CD14-positive monocyte (primary cell): Measurements from ENCODE around the gene LIMCH1. TPM values are rescaled to one million over a fixed set of nuclear protein-coding genes. Genes with fewer than 3 reads are reported as not detected.
A peak's percentile ranks its signal among the peaks of the same experiment; 100 is the strongest.

Source experiments
- DNase-seq, 3 donors: peaks; one replicate each; pipeline ENCODE4 v3.0.0-alpha.2; 2011 to 2022
- H2AFZ ChIP-seq: 2 replicates; pipeline ENCODE4 v1.6.0; 2012; ENCODE audit warnings: mild to moderate bottlenecking, low read depth, low read length, inconsistent platforms; ENCODE audit not compliant: insufficient read depth, poor library complexity, severe bottlenecking
- H3K27ac ChIP-seq, 2 donors: 1 replicate in 1 of 2; 2 replicates in 1 of 2; pipeline ENCODE4 v1.5.1; 2012 to 2013; ENCODE audit warnings: low read length in 2 of 2, control low read depth in 1 of 2, inconsistent platforms in 1 of 2, low read depth in 1 of 2, mild to moderate bottlenecking in 1 of 2
- H3K27me3 ChIP-seq, 2 donors: one replicate each; pipeline versions ENCODE4 v1.6.0 to v1.6.1; 2011 to 2013; ENCODE audit warnings: low read length in 2 of 2; ENCODE audit not compliant: control insufficient read depth in 2 of 2, insufficient read depth in 2 of 2
- H3K36me3 ChIP-seq, 2 donors: replicated peaks in 1 of 2; 1 replicate in 1 of 2; 2 replicates in 1 of 2; pipeline versions ENCODE4 v1.5.1 to v1.6.1; 2012 to 2013; ENCODE audit warnings: low read length in 2 of 2, control low read depth in 1 of 2, inconsistent platforms in 1 of 2, mild to moderate bottlenecking in 1 of 2; ENCODE audit not compliant: insufficient read depth in 2 of 2, control insufficient read depth in 1 of 2
- H3K4me1 ChIP-seq, 2 donors: 1 replicate in 1 of 2; 2 replicates in 1 of 2; pipeline versions ENCODE4 v1.5.1 to v1.6.1; 2012 to 2013; ENCODE audit warnings: low read length in 2 of 2, control low read depth in 1 of 2, inconsistent platforms in 1 of 2, mild to moderate bottlenecking in 1 of 2, moderate library complexity in 1 of 2; ENCODE audit not compliant: insufficient read depth in 2 of 2, control insufficient read depth in 1 of 2
- H3K4me2 ChIP-seq: replicated peaks from 2 replicates; pipeline ENCODE3; 2012; ENCODE audit warnings: low read length, moderate library complexity, mild to moderate bottlenecking; ENCODE audit not compliant: poor library complexity, severe bottlenecking; ENCODE audit errors: extremely low read depth
- H3K4me3 ChIP-seq, 3 experiments: fragments of 200-600 bp in 1 of 3; sonication (generic) in 1 of 3; replicated peaks in 1 of 3; 1 replicate in 2 of 3; 2 replicates in 1 of 3; pipeline ENCODE4 v1.5.1; 2011 to 2013; ENCODE audit warnings: low read length in 3 of 3, mild to moderate bottlenecking in 3 of 3, control low read depth in 2 of 3, low read depth in 2 of 3, inconsistent platforms in 1 of 3, moderate library complexity in 1 of 3
- H3K79me2 ChIP-seq: 2 replicates; pipeline ENCODE4 v1.6.0; 2012; ENCODE audit warnings: mild to moderate bottlenecking, control low read depth, inconsistent platforms, low read length, moderate library complexity; ENCODE audit not compliant: insufficient read depth
- H3K9ac ChIP-seq: 2 replicates; pipeline ENCODE4 v1.6.0; 2017; ENCODE audit warnings: low read length, mild to moderate bottlenecking; ENCODE audit not compliant: insufficient read depth, poor library complexity, severe bottlenecking
- H3K9me3 ChIP-seq, 2 donors: replicated peaks in 1 of 2; 1 replicate in 1 of 2; 2 replicates in 1 of 2; pipeline versions ENCODE4 v1.5.1 to v1.6.1; 2012 to 2013; ENCODE audit warnings: low read length in 2 of 2, control low read depth in 1 of 2; ENCODE audit not compliant: control insufficient read depth in 1 of 2, insufficient read depth in 1 of 2
- H4K20me1 ChIP-seq: 2 replicates; pipeline ENCODE4 v1.6.0; 2012; ENCODE audit warnings: mild to moderate bottlenecking, low read length, control low read depth, moderate library complexity; ENCODE audit not compliant: insufficient read depth
- H3K27ac Mint-ChIP-seq, 7 donors: one replicate each; pipeline ENCODE4 v1.8.0; 2020; ENCODE audit warnings: mild to moderate bottlenecking in 7 of 7, mixed read lengths in 7 of 7, moderate library complexity in 6 of 7, inconsistent platforms in 2 of 7
- H3K27me3 Mint-ChIP-seq, 3 donors: one replicate each; pipeline ENCODE4 v1.8.0; 2021 to 2022; ENCODE audit warnings: low read depth in 3 of 3, mild to moderate bottlenecking in 3 of 3, mixed read lengths in 3 of 3, moderate library complexity in 3 of 3, inconsistent platforms in 1 of 3
- H3K36me3 Mint-ChIP-seq, 2 donors: one replicate each; pipeline ENCODE4 v1.8.0; 2020; ENCODE audit warnings: mixed read lengths in 2 of 2, inconsistent platforms in 1 of 2, mild to moderate bottlenecking in 1 of 2
- H3K4me1 Mint-ChIP-seq: one replicate; pipeline ENCODE4 v1.8.0; 2020; ENCODE audit warnings: mild to moderate bottlenecking, mixed read lengths
- H3K4me3 Mint-ChIP-seq, 2 donors: one replicate each; pipeline ENCODE4 v1.8.0; 2020; ENCODE audit warnings: mild to moderate bottlenecking in 2 of 2, mixed read lengths in 2 of 2, moderate library complexity in 1 of 2
- H3K9me3 Mint-ChIP-seq, 7 donors: one replicate each; pipeline ENCODE4 v1.8.0; 2020 to 2022; ENCODE audit warnings: mixed read lengths in 7 of 7, mild to moderate bottlenecking in 6 of 7, moderate library complexity in 6 of 7, inconsistent platforms in 2 of 7
- WGBS: methylation state at CpG from one replicate; pipeline ENCODE4 v1.1.5; 2013; ENCODE audit warnings: missing lambda C conversion rate; ENCODE audit not compliant: insufficient coverage; 5-methylcytosine and 5-hydroxymethylcytosine counted together
- intact Hi-C, 2 donors: fragments of 100-400 bp; cut with micrococcal nuclease; formaldehyde crosslinking; loops; one replicate each; pipeline versions ENCODE4 v1.15.0 to v1.15.1; 2023
- polyA plus RNA-seq, 3 donors: library from polyadenylated mRNA; depleted of rRNA in 1 of 3; unstranded in 2 of 3; stranded (reverse) in 1 of 3; fragments of 300-500 nt in 2 of 3; fragments of >200 nt in 1 of 3; fragmentation: Illumina TruSeq in 2 of 3; gene quantifications; 1 replicate in 2 of 3; 2 replicates in 1 of 3; pipeline ENCODE4 v1.2.3, GENCODE V29; 2012 to 2021
- TF ChIP-seq, protein P1 (sequence below): fragments of 200-600 bp; IDR thresholded peaks from one replicate; pipeline ENCODE4 v1.8.0; 2022; ENCODE audit warnings: antibody characterized with exemption, mild to moderate bottlenecking

The LIMCH1 gene
- polyA plus RNA-seq, 3 donors, result 0.25 to 0.64 (median 0.32) TPM

DNA sequence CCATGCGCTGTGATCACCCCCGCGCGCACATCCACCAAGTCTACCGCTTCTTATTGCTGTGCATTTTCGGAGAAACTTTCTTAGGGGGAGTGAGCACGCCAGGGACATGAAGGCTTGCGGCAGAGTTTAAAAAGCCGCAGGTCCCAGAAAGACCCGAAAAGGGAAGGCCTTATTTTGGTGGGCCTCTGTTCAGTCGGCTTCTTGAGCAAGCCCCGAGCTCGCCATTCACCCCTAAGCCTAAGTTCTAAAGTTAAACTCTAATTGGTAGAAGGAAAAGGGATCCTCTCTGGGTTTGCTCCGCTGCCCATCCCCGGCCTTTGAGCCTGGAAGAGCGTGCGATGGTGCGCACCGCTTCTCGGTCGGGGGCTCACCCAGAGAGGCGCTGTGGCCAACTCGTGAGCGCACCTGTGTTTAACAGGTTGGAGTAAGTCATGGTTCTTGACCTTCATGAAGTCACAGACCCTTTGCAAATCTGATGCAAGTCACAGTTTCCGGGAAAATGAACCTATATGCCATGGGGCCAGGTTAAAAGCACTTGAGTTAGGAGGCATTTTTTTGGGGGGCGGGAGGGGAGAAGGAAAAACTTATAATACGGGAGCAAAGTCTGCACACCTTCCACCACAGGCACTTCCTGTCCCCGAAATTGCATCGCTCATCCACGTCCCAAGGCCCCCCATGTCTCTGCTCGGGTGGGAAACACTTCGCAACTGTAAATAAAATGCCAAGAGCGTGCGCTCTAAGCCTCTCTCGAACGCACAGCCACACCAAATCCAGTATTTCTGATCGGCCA lies 208.7 kb downstream of the LIMCH1 start:
- Histone ChIP-seq H3K79me2 (no peaks in the 10 kb centered on the region), H2AFZ (no peak overlapping the region), H3K36me3 (no peaks in the 10 kb centered on the region), H3K27me3 (peaks cover 90 to 93% of the 10 kb centered on the region in 2 donors), H3K9ac (no peak overlapping the region), H3K4me1 (no peaks in the 10 kb centered on the region), H3K4me3 (no peak overlapping the region), H3K4me2 (no peak overlapping the region), H3K27ac (no peak overlapping the region), H3K9me3 (peaks cover 0 to 40% of the 10 kb centered on the region in 2 donors), H4K20me1 (no peaks in the 10 kb centered on the region)
- Mint-ChIP-seq H3K4me3 (peak overlapping the region in 1 of 2 donors; percentile 89), H3K27me3 (peaks cover 88 to 96% (median 96%) of the 10 kb centered on the region in 3 donors), H3K9me3 (peaks cover 0 to 28% (median 19%) of the 10 kb centered on the region in 7 donors), H3K36me3 (no peaks in the 10 kb centered on the region), H3K27ac (no peak overlapping the region), H3K4me1 (peaks cover 3% of the 10 kb centered on the region)
- 16% methylated on average over 28 of the region's 37 CpGs for WGBS
- intact Hi-C loops, result no loop called here
- no peak for DNase-seq
- TF ChIP-seq, protein P1, sequence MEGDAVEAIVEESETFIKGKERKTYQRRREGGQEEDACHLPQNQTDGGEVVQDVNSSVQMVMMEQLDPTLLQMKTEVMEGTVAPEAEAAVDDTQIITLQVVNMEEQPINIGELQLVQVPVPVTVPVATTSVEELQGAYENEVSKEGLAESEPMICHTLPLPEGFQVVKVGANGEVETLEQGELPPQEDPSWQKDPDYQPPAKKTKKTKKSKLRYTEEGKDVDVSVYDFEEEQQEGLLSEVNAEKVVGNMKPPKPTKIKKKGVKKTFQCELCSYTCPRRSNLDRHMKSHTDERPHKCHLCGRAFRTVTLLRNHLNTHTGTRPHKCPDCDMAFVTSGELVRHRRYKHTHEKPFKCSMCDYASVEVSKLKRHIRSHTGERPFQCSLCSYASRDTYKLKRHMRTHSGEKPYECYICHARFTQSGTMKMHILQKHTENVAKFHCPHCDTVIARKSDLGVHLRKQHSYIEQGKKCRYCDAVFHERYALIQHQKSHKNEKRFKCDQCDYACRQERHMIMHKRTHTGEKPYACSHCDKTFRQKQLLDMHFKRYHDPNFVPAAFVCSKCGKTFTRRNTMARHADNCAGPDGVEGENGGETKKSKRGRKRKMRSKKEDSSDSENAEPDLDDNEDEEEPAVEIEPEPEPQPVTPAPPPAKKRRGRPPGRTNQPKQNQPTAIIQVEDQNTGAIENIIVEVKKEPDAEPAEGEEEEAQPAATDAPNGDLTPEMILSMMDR, result no peak

DNA sequence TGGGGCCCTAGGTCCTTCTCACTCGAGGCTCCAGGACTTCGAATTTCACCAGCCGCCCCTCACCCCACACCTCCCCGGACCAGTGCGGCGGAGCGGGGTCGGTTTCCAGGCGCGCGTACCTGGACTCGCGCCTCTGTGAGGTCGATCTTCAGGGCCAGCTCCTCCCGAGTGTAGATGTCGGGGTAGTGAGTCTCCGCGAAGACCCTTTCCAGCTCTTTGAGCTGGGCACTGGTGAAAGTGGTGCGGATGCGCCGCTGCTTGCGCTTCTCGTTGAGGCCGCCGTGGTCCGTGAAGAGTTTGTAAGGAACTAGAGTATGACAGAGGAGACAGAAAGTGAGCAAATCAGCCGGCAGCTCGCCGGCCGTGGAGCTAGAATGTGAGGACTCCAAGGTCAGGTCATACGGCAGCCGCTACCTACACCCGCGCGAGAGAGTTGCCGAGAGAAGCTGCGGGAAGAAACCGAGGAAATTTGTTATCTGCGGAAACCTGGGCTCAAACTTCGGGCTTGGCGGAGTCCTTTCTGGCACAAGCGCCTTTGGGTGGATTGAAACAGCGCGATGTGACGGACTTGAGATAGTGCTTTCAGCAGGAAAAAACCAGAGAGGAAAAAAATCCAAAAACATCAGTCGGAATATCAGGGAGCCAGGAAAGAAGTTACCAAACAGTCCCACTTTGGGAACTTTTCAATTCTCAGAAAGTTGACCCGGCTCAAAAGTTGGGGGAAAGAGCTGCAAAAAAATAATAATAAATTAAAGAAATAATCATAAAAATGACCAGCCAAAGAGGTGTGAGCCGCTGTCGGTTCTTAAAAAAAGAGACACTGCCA lies 209.5 kb downstream of the LIMCH1 start:
- Histone ChIP-seq H4K20me1 (no peaks in the 10 kb centered on the region), H3K4me1 (no peaks in the 10 kb centered on the region), H3K27ac (no peak overlapping the region), H3K9me3 (peaks cover 0 to 48% of the 10 kb centered on the region in 2 donors), H3K4me3 (no peak overlapping the region), H3K4me2 (no peak overlapping the region), H3K79me2 (no peaks in the 10 kb centered on the region), H3K27me3 (peaks cover 90 to 94% of the 10 kb centered on the region in 2 donors), H2AFZ (no peak overlapping the region), H3K36me3 (no peaks in the 10 kb centered on the region), H3K9ac (no peak overlapping the region)
- H3K9me3 Mint-ChIP-seq, result peaks cover 0 to 32% (median 19%) of the 10 kb centered on the region in 7 donors
- peaks cover 3% of the 10 kb centered on the region for H3K4me1 Mint-ChIP-seq
- TF ChIP-seq, protein P1, result no peak
- H3K36me3 Mint-ChIP-seq, result no peaks in the 10 kb centered on the region
- H3K27me3 Mint-ChIP-seq, result peaks cover 92 to 97% (median 97%) of the 10 kb centered on the region in 3 donors
- WGBS, result 12% methylated on average over 45 of the region's 49 CpGs
- intact Hi-C loops, result no loop called here
- H3K27ac Mint-ChIP-seq, result peak overlapping the region in 1 of 7 donors; percentile 6
- no peak for DNase-seq
- H3K4me3 Mint-ChIP-seq, result peak overlapping the region in 1 of 2 donors; percentile 89
